IMR-90 (cell line): ENCODE measurements around the gene GNGT1. TPM values are rescaled to one million over a fixed set of nuclear protein-coding genes. Genes with fewer than 3 reads are reported as not detected.
A peak's percentile ranks its signal among the peaks of the same experiment; 100 is the strongest.

Experiments
- ATAC-seq: fragments of 200-7000 bp; cut with Tn5 transposase; 2 replicates; pipeline ENCODE4 v1.9.1; 2020; ENCODE audit warnings: low read depth, mild to moderate bottlenecking, moderate library complexity
- BruUV-seq: library from RNA; stranded (reverse); fragments of 400-500 nt; replicated peaks from 2 replicates; lab custom pipeline; 2021; lab: Mats Ljungman, UMichigan
- CTCF ChIA-PET: fragments of 300-600 bp; formaldehyde crosslinking; extraction: SDS; loops from one replicate; lab custom pipeline; 2021; ENCODE audit warnings: antibody characterized with exemption; lab: Yijun Ruan, JAX
- POLR2A ChIA-PET: fragments of 300-600 bp; sonication (Branson Sonifier 250); formaldehyde crosslinking; loops from one replicate; lab custom pipeline; 2022; ENCODE audit warnings: antibody characterized with exemption; ENCODE audit not compliant: unreplicated experiment; lab: Charles Lee
- DNase-seq: peaks from one replicate; pipeline ENCODE4 v3.0.0; 2013
- H2AFZ ChIP-seq: replicated peaks from 2 replicates; pipeline ENCODE3; 2013; ENCODE audit warnings: low read length, mild to moderate bottlenecking; ENCODE audit not compliant: poor library complexity
- H2AK5ac ChIP-seq: 2 replicates; pipeline ENCODE4 v1.6.1; 2013; ENCODE audit warnings: low read depth, low read length, inconsistent platforms
- H2AK9ac ChIP-seq: replicated peaks from 2 replicates; pipeline ENCODE3; 2013; ENCODE audit warnings: mild to moderate bottlenecking, low read depth, low read length, moderate library complexity; ENCODE audit not compliant: poor library complexity
- H2BK120ac ChIP-seq: 2 replicates; pipeline ENCODE4 v1.6.1; 2013; ENCODE audit warnings: low read depth, low read length, inconsistent platforms
- H2BK15ac ChIP-seq: 3 replicates; pipeline ENCODE4 v1.6.1; 2013; ENCODE audit warnings: low read depth, low read length, inconsistent platforms
- H2BK20ac ChIP-seq: 2 replicates; pipeline ENCODE4 v1.6.1; 2013; ENCODE audit warnings: low read depth, mild to moderate bottlenecking, inconsistent platforms, low read length, moderate library complexity
- H2BK5ac ChIP-seq: 2 replicates; pipeline ENCODE4 v1.6.1; 2013; ENCODE audit warnings: mild to moderate bottlenecking, low read depth, low read length, inconsistent platforms; ENCODE audit not compliant: poor library complexity, severe bottlenecking
- H3K14ac ChIP-seq: replicated peaks from 2 replicates; pipeline ENCODE4 v1.6.1; 2013; ENCODE audit warnings: low read depth, low read length, inconsistent platforms
- H3K18ac ChIP-seq: 2 replicates; pipeline ENCODE4 v1.6.1; 2013; ENCODE audit warnings: low read depth, low read length, control low read depth
- H3K23ac ChIP-seq: 2 replicates; pipeline ENCODE4 v1.6.1; 2013; ENCODE audit warnings: low read depth, low read length, inconsistent platforms
- H3K27ac ChIP-seq: 2 replicates; pipeline ENCODE4 v1.5.1; 2013; ENCODE audit warnings: mild to moderate bottlenecking, control low read depth, low read length; ENCODE audit not compliant: insufficient read depth
- H3K27me3 ChIP-seq: 2 replicates; pipeline ENCODE4 v1.6.1; 2013; ENCODE audit warnings: low read length; ENCODE audit not compliant: control insufficient read depth, insufficient read depth
- H3K36me3 ChIP-seq: 2 replicates; pipeline ENCODE4 v1.6.1; 2013; ENCODE audit warnings: low read length, mixed read lengths; ENCODE audit not compliant: control insufficient read depth, insufficient read depth
- H3K4ac ChIP-seq: 2 replicates; pipeline ENCODE4 v1.6.1; 2013; ENCODE audit warnings: low read depth, low read length, inconsistent platforms
- H3K4me1 ChIP-seq: 2 replicates; pipeline ENCODE4 v1.6.1; 2013; ENCODE audit warnings: low read length, mixed read lengths; ENCODE audit not compliant: control insufficient read depth, insufficient read depth
- H3K4me2 ChIP-seq: 2 replicates; pipeline ENCODE4 v1.6.1; 2013; ENCODE audit warnings: low read depth, mild to moderate bottlenecking, control low read depth, low read length, moderate library complexity
- H3K4me3 ChIP-seq: 2 replicates; pipeline ENCODE4 v1.5.1; 2013; ENCODE audit warnings: low read depth, mild to moderate bottlenecking, control low read depth, low read length, moderate library complexity; ENCODE audit not compliant: insufficient read depth
- H3K56ac ChIP-seq: 2 replicates; pipeline ENCODE4 v1.6.1; 2013; ENCODE audit warnings: low read length, inconsistent platforms; ENCODE audit not compliant: insufficient read depth; ENCODE audit errors: extremely low read depth
- H3K79me1 ChIP-seq, 2 experiments: 2 replicates each; pipeline ENCODE4 v1.6.1; 2013; ENCODE audit warnings: low read length in 2 of 2, inconsistent platforms in 1 of 2, low read depth in 1 of 2
- H3K9ac ChIP-seq: 2 replicates; pipeline ENCODE4 v1.6.1; 2013; ENCODE audit warnings: low read depth, low read length, control low read depth
- H3K9me1 ChIP-seq: 2 replicates; pipeline ENCODE4 v1.6.1; 2013; ENCODE audit warnings: low read length, inconsistent platforms; ENCODE audit not compliant: insufficient read depth
- H3K9me3 ChIP-seq: 2 replicates; pipeline ENCODE4 v1.6.1; 2013; ENCODE audit warnings: low read length; ENCODE audit not compliant: control insufficient read depth, insufficient read depth
- H4K20me1 ChIP-seq: 2 replicates; pipeline ENCODE4 v1.6.1; 2013; ENCODE audit warnings: low read length, inconsistent platforms; ENCODE audit not compliant: insufficient read depth
- H4K5ac ChIP-seq: 2 replicates; pipeline ENCODE4 v1.6.1; 2013; ENCODE audit warnings: mild to moderate bottlenecking, low read depth, low read length, control low read depth
- H4K8ac ChIP-seq, 2 experiments: 2 replicates each; pipeline ENCODE4 v1.6.1; 2013; ENCODE audit warnings: low read depth in 2 of 2, low read length in 2 of 2, control low read depth in 1 of 2, inconsistent platforms in 1 of 2
- H4K91ac ChIP-seq: 2 replicates; pipeline ENCODE4 v1.6.1; 2013; ENCODE audit warnings: low read depth, low read length, inconsistent platforms; ENCODE audit not compliant: insufficient read depth
- BHLHE40 ChIP-seq: fragments of 150-350 bp; IDR thresholded peaks from 2 replicates; pipeline ENCODE4 v1.6.1; 2016; ENCODE audit warnings: mild to moderate bottlenecking, low read depth, low read length
- CEBPB ChIP-seq: IDR thresholded peaks from 2 replicates; pipeline ENCODE4 v1.6.1; 2012; ENCODE audit warnings: low read depth, low read length, improper control_type of control experiment
- CHD1 ChIP-seq: IDR thresholded peaks from 2 replicates; pipeline ENCODE4 v1.6.1; 2012; ENCODE audit warnings: low read depth, low read length, improper control_type of control experiment
- CTCF ChIP-seq: conservative IDR thresholded peaks from 2 replicates; pipeline ENCODE4 v1.5.1; 2012; ENCODE audit warnings: mild to moderate bottlenecking, low read depth, low read length, improper control_type of control experiment
- ELK1 ChIP-seq: fragments of 150-350 bp; IDR thresholded peaks from 2 replicates; pipeline ENCODE4 v1.6.1; 2016; ENCODE audit warnings: low read depth, mild to moderate bottlenecking, low read length, moderate library complexity, borderline replicate concordance
- FOS ChIP-seq: fragments of 150-350 bp; IDR thresholded peaks from 2 replicates; pipeline ENCODE4 v1.6.1; 2016; ENCODE audit warnings: low read depth, low read length
- MAFK ChIP-seq: IDR thresholded peaks from 2 replicates; pipeline ENCODE4 v1.6.1; 2012; ENCODE audit warnings: low read depth, low read length, improper control_type of control experiment
- MAZ ChIP-seq: IDR thresholded peaks from 2 replicates; pipeline ENCODE4 v1.6.1; 2012; ENCODE audit warnings: low read depth, mild to moderate bottlenecking, low read length, improper control_type of control experiment, moderate library complexity, borderline replicate concordance
- MXI1 ChIP-seq: IDR thresholded peaks from 2 replicates; pipeline ENCODE4 v1.6.1; 2012; ENCODE audit warnings: low read depth, mild to moderate bottlenecking, low read length, moderate library complexity, borderline replicate concordance
- NFE2L2 ChIP-seq: fragments of 150-350 bp; IDR thresholded peaks from 2 replicates; pipeline ENCODE4 v1.6.1; 2016; ENCODE audit warnings: low read depth, mild to moderate bottlenecking, low read length
- POLR2A ChIP-seq: IDR thresholded peaks from 2 replicates; pipeline ENCODE4 v1.6.1; 2012; ENCODE audit warnings: mild to moderate bottlenecking, low read depth, low read length
- RAD21 ChIP-seq: IDR thresholded peaks from 2 replicates; pipeline ENCODE4 v1.6.1; 2012; ENCODE audit warnings: low read length, improper control_type of control experiment
- RCOR1 ChIP-seq: IDR thresholded peaks from 2 replicates; pipeline ENCODE4 v1.6.1; 2012; ENCODE audit warnings: mild to moderate bottlenecking, low read length, improper control_type of control experiment; ENCODE audit not compliant: insufficient replicate concordance
- RFX5 ChIP-seq: IDR thresholded peaks from 2 replicates; pipeline ENCODE4 v1.8.0; 2012; ENCODE audit warnings: low read depth, mild to moderate bottlenecking, low read length, moderate library complexity
- SMC3 ChIP-seq: fragments of 150-350 bp; IDR thresholded peaks from 2 replicates; pipeline ENCODE4 v1.6.1; 2016; ENCODE audit warnings: low read depth, mild to moderate bottlenecking, antibody characterized with exemption, low read length, moderate library complexity
- USF2 ChIP-seq: fragments of 150-350 bp; IDR thresholded peaks from 2 replicates; pipeline ENCODE4 v1.6.1; 2017; ENCODE audit warnings: mild to moderate bottlenecking, antibody characterized with exemption, low read length, low read depth
- WGBS, 2 experiments: methylation state at CpG; one replicate each; pipeline versions ENCODE4 v1.1.5 to v1.1.7; 2013; ENCODE audit warnings: missing lambda C conversion rate in 2 of 2; ENCODE audit not compliant: insufficient read length in 1 of 2; ENCODE audit errors: extremely low coverage in 2 of 2; 5-methylcytosine and 5-hydroxymethylcytosine counted together
- dilution Hi-C: fragments of 300-500 bp; cut with HindIII; formaldehyde crosslinking; loops from one replicate; pipeline ENCODE4 v1.14.3; 2018; ENCODE audit warnings: low sequenced_read_pairs; ENCODE audit not compliant: unreplicated experiment
- in situ Hi-C: fragments of 300-500 bp; cut with MboI; formaldehyde crosslinking; loops from 3 replicates; pipeline ENCODE4 v1.14.3; 2019; ENCODE audit warnings: low sequenced_read_pairs, inconsistent platforms, mixed read lengths
- intact Hi-C: fragments of 100-400 bp; cut with micrococcal nuclease; formaldehyde crosslinking; loops from 2 replicates; pipeline ENCODE4 v1.10.0; 2022
- polyA plus RNA-seq, 3 experiments: library from polyadenylated mRNA; depleted of rRNA; stranded (reverse); fragments of >200 nt; gene quantifications; 2 replicates each; pipeline ENCODE4 v1.2.3, GENCODE V29; 2012; ENCODE audit warnings: low replicate concordance in 1 of 3
- total RNA-seq: library from RNA; depleted of rRNA; stranded (reverse); fragments of >200 nt; gene quantifications from 2 replicates; pipeline ENCODE4 v1.2.3, GENCODE V29; 2012

Gene GNGT1
- total and polyA plus RNA-seq, 2 of the 4 experiments (the other 2 are of a cell fraction), result not detected

GRCh38 chr7:93948873-93949272 is 42.5 kb downstream of the GNGT1 start:
- intact Hi-C loops (no loop called here), dilution Hi-C loops (no loop called here), in situ Hi-C loops (no loop called here)
- DNase-seq, result no peak
- no peak for ATAC-seq
- no TSS peak for BruUV-seq
- Histone ChIP-seq H3K4ac (peak overlapping the region; percentile 98), H2BK120ac (peak overlapping the region; percentile 93), H3K4me2 (no peak overlapping the region; the same call in 1 of the 2 replicates), H4K5ac (peak overlapping the region; percentile 43; the same call in 1 of the 2 replicates), H3K36me3 (no peaks in the 10 kb centered on the region), H2BK20ac (peak overlapping the region; percentile 97; the same call in 1 of the 2 replicates), H3K18ac (peak overlapping the region; percentile 100; the same call in 1 of the 2 replicates), H3K9me3 (no peaks in the 10 kb centered on the region), H3K23ac (peak overlapping the region; percentile 50; the same call in 1 of the 2 replicates), H4K20me1 (no peaks in the 10 kb centered on the region), H2AFZ (no peak overlapping the region), H3K14ac (peak overlapping the region; percentile 82), H3K4me1 (peaks cover 15% of the 10 kb centered on the region), H3K79me1 (no peaks in the 10 kb centered on the region), H2BK15ac (peak overlapping the region; percentile 23; the same call in 2 of the 3 replicates), H3K9me1 (peaks cover 2% of the 10 kb centered on the region), H3K56ac (peak overlapping the region; percentile 75), H3K27me3 (no peaks in the 10 kb centered on the region), H4K91ac (peak overlapping the region; percentile 99), H2AK5ac (peak overlapping the region; percentile 100; the same call in 1 of the 2 replicates), H4K8ac (peak overlapping the region; percentile 86 to 94; a peak in 3 of 4 replicates), H3K27ac (peak overlapping the region; percentile 99; the same call in 1 of the 2 replicates), H2BK5ac (peak overlapping the region; percentile 99), H3K4me3 (no peak overlapping the region), H2AK9ac (no peak overlapping the region), H3K9ac (no peak overlapping the region; the same call in 1 of the 2 replicates)
- POLR2A ChIA-PET, result no interaction called here
- no CpG with 5 or more reads among the region's 2 CpGs for WGBS, 2 experiments
- CTCF ChIA-PET, result interaction anchor here (0.6 kb wide), 1 partner anchor 1420 kb away, joined by 3 read pairs; no protein-coding TSS in a partner anchor
- TF ChIP-seq CHD1 (no peak), MXI1 (no peak), RFX5 (no peak), CTCF (no peak), MAFK (no peak), FOS (no peak), CEBPB (no peak), RAD21 (no peak), USF2 (no peak), NFE2L2 (no peak), BHLHE40 (no peak), SMC3 (no peak), ELK1 (no peak), MAZ (no peak), POLR2A (no peak), RCOR1 (no peak)
